ENCODE measurements around the gene ASCL4.
"Not testable (repeated sequence)": the region's sequence is repeated elsewhere in the genome, so short reads cannot be mapped to it uniquely, and the experiment has no call there.

Gene ASCL4, protein sequence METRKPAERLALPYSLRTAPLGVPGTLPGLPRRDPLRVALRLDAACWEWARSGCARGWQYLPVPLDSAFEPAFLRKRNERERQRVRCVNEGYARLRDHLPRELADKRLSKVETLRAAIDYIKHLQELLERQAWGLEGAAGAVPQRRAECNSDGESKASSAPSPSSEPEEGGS

DNA sequence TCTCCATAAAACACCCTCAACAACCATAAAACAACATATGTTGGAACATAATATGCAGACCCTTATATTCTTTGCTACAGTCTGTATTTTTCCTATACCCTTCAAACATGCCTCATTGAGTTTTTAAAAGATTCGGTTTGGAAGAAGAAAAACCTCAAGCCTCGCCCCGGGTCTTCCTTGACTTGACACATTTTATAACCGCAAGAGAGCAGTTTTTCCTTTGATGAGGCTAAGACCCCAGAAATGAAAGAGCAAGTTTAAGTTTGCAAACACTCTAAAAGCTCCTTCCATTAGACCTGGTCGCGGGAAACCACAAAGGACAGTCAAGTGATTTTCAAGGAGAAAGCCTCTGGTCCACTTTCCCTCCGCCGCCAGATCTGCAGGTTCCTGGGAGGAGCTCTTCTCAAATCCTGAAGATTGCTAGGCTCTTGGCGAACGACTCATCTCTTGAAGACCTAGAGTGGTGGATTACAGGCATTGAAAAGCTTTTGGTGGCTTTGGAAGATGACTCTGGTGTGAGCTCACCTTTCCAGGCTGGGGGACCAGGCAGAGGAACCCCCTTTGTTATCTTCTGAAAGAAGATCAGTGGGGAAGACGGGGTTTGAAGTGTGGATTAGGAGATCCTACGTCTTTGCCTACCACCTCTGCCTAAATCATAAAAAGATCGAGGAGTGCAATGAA lies at the start of gene ASCL4:
Gene ASCL4 (plus strand): TSS at position 356 of the 681 bp plus-strand sequence. CDS start 515 bp downstream, outside the sequence.
- DNase-seq = no peak

DNA sequence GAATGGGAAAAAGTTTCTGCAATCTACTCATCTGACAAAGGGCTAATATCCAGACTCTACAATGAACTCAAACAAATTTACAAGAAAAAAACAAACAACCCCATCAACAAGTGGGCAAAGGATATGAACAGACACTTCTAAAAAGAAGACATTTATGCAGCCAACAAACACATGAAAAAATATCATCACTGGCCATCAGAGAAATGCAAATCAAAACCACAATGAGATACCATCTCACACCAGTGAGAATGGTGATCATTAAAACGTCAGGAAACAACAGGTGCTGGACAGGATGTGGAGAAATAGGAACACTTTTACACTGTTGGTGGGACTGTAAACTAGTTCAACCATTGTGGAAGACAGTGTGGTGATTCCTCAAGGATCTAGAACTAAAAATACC lies 47.2 kb upstream of the ASCL4 start:
- DNase-seq = not testable (repeated sequence)

DNA sequence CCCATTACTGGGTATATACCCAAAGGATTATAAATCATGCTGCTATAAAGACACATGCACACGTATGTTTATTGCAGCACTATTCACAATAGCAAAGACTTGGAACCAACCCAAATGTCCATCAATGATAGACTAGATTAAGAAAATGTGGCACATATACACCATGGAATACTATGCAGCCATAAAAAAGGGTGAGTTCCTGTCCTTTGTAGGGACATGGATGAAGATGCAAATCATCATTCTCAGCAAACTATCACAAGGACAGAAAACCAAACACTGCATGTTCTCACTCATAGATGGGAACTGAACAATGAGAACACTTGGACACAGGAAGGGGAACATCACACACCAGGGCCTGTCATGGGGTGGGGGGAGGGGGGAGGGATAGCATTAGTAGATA lies 46.8 kb upstream of the ASCL4 start:
- not testable (repeated sequence) for DNase-seq

DNA sequence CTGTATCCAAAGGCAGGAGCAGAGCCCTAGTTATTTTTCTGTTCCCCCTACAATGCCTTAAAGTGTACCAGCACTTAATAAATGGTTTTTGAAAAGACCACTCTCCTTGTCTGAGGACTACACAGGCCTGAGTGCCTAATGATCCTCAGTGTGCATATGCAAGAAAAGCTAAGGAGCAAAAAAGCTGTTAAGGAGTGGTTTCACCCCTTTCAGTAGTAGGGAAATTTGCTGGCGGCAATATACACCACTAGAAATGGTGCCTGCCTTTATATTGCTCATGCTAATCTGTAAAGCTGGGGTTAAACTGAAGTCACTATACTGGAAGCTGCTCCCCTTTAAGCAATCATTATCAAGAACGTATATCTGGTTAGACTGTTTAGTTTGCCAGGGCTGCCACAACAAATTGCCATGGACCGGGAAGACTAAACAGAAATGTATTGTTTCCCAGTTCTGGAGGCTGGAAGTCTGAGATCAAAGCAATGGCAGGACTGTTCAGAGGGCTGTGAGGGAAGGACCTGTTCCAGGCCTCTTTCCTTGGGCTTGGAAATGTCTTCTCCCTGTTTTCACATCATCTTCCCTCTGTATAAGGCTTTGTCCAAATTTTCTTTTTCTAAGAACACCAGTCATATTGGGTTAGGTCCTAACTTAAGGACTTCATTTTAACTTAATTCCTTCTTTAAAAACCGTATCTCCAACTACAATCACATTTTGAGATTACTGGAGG lies 43.7 kb upstream of the ASCL4 start:
- no peak for DNase-seq

DNA sequence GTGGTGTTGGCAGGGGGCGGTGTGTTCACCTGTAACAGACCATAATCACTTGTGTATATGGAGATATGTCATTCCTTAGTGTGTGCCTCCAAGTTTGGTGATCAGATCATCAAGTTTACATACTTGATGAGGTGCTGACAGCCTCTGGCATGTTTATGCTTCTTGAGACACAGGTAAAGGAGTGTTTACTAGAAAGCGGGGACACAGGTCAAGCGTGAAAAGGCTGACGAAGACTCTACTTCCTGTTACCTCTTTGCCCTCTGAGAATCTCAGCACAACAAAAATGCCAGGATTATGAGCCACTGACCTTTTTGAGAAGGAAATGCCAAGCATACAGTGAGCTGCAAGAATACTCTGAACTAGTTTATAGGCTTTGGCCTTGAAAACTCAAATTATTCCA lies 43.1 kb upstream of the ASCL4 start:
- no peak for DNase-seq

DNA sequence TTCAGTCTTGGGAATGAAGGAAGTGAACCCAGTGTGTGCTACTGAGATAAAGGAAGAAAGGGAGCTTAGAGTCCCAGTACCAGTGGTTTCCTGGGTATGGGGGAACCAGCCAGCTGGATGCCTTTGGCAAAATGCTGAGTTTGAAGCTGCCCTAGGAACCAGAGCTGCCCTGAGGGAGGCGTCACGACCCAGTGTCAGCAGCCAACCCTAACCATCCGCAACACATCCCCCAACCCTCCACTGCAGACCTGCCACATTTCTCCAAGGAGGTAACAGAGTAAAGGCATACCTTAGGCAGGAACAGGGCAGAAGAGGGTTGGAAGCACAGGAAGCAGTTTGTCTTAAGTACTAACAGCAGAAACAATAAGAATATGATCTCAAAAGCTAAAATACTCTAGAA lies 42.1 kb upstream of the ASCL4 start:
- no peak for DNase-seq

DNA sequence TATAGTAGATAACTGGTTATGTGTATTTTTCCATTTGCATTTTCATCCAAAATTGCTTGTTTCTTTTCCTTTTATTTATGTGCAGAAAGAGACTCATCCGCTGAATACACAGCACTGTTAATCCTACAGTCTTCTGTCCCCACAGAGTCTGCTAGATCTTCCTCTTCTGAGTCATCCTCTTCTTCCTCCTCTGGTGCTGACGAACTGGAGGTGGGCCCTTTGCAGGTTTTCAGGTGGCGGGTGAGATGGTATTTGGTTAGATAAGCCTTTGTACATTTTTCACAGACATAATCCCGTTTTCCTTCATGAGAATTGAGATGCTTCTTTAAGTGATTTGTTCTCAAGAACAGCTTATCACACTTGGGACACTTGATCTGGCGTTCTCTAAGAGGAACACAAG lies 40.4 kb upstream of the ASCL4 start:
- no peak for DNase-seq

DNA sequence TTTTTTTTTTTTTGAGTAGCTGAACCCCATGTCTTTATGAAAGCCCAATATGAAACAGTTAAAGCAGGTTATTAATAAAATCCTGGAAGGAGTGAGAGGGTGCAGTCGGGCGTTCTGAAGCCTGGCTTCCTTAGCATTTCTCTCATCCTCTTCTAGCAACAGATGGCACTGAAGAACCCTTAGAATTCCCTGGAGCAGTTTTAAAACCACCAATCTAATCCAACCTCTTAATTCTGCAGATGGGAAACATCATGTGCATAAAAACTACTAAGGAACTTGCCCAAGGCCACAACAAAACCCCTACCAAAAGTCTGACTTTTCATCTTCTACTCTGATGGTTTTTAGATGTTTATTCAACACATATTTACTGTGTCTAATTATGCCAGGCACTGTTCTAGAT lies 38.7 kb upstream of the ASCL4 start:
- no peak for DNase-seq

DNA sequence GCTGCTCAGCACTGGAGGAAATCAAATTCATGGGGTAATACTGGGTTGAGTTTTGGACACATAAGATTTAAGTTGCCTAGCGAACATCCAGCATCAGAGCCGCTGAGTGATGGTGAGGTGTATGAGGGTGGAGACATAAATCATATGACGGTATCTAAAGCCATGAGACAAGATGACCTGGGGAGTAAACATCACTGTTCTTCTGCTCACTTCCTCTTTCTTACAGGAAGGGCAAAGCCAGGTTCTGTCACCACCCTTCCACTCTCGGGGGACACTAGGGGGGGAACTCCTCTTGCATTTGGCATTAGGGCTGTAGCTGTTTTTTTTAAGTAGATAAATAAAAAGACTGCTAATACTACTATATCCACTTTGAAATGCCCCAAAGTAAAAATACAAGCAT lies 37.6 kb upstream of the ASCL4 start:
- no peak for DNase-seq

DNA sequence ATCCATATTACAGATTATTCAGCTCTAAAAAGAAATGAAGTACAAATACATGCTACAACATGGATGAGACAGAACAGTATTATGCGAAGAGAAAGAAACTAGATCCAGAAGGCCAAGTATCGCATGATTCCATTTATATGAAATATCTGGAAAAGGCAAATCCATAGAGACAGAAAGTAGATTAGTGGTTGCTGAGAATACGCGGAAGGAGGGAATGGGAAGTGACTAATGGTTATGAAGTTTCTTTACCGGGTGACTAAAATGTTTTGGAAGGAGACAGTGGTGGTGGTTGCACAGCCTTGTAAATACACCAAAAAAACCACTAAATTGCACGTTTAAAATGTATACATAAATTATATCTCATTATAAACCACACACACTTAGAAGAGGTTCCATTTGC lies 26.0 kb upstream of the ASCL4 start:
- DNase-seq = peak; percentile 79

DNA sequence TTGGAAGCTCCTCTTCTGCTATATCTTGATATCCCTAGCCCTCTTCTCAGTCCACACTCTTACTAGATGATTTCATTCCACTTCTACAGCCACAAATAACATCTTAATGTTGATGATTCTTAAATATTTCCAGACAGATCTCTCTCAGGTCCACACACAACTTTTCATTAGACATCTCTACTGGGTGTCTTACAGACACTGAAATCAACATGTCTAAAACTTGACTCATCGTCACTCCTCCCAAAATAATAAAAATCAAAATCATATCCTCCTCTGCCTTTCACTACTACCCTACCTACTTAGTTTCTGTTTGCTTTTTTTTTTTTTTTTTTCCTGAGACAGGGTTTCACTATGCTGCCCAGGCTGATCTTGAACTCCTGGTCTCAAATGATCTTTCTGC lies 25.4 kb upstream of the ASCL4 start:
- DNase-seq = peak; percentile 66

DNA sequence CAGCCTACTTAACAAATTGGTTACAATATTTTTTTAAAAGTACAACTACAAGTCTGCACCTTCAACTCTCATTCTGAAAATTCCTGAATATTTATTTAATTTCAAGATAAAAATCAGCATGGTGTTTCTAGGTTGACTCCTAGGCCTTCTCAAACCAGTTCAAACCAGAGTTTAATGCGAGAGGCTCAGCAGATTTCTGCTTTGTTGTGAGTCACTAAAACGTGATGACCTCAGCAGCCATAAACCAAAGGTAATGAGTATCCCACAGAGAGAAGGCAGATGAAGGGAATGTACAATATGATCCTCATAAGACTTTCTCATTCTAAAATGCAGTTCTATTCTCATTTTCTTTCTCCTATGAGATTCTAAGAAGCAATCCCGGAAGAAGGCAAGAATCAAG lies 15.1 kb upstream of the ASCL4 start:
- DNase-seq = peak; percentile 86

DNA sequence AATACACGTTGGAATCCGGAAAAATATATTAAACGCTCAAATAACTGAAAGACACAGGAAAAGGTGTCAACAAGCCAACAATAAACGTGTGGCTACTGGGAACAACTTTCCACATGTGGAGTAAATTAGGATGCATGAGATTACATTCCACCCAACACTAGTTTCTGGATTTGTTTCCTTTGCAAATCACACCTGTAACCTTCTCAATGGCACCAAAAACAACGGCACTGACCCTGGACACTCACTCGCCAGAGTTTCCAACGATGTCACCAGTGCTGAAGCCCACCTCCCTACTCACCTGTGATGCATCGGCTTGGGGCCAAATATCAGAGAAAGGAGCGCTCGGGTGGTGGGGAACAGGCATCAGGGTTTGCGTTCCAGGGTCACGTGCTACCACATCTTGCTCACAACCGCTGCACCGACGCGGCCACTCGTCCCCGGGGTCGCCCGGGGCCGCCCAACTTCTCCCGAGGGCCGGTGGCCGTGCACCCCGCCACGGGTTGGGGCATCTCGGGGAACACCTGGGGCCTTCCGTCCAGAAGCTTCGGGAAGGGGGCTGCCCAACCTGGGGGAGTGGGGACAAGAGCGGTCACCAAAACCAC lies 14.2 kb upstream of the ASCL4 start:
- DNase-seq = peak; percentile 20

DNA sequence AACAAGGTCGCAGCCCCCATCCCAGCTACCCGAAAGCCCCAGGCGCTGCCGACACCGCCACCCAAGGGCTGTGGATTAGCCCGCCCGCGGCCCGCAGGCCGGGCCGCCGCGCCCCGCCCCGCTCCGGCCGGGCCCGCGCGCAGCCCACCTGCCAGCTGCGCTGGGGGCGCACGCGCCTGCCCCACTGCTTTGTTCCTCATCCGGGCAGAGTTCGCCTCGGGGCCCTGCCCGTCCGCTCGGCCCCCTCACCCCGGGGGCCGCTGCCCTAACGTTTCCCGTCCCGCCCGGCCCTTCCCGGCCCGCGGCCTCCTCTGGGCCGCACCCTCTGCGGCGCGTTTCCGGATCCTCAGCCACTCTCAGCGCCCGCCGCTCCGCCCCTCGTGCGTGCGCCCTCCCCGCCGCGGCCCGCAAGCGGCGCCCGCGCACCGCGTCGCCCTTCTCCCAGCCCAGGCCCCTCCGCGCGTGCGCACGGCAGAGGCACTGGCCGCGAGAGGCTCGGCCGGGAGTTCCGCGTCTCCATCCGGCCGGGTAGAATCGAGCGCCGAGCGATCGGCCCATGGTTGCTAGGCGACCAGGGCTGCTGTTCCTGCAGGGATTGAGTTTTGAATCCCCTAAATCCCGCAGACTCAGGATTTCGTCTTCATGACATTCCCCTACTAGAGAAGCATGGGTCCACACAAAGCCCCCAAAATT lies 13.5 kb upstream of the ASCL4 start, which contains the start of gene PRDM4:
Gene PRDM4 (minus strand): TSS at position 329 of the 693 bp plus-strand sequence. CDS start 622 bp downstream, outside the sequence.
- DNase-seq = peak; percentile 94

DNA sequence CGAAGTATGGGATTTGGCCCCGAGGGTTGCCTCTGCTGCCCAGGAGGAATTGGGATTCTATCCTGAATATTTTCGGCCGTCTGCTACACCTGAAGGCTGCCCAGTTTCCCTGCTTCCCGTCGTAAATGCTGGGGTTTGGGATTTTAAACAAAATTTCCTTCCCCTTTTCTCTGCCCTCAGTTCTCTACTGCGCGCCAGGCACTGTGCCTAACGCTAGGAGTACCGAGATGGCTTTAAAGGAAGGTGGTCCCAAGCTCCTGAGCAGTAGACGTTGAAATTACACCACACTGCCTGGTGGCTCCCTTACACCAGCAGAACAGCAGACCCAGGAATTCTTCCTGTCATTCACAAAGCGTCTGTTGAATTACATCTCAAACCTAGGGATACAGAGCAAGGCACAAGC lies 13.0 kb upstream of the ASCL4 start:
- DNase-seq = peak; percentile 6

DNA sequence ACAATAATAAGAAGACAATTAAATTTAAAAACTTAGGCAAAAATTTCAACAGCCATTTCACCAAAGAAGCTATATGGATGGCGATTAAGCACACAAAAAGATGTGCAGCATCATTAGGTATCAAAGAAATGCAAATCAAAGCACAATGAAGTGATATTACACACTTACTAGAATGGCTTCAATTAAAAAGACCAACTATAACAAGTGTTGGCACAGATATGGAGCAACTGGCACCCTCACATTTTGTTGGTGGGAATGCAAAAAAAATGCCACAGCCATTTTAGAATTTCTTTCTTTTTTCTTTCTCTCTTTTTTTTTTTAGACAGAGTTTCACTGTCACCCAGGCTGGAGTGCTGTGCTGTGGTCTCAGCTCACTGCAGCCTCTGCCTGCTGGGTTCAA lies 11.6 kb upstream of the ASCL4 start:
- no peak for DNase-seq

DNA sequence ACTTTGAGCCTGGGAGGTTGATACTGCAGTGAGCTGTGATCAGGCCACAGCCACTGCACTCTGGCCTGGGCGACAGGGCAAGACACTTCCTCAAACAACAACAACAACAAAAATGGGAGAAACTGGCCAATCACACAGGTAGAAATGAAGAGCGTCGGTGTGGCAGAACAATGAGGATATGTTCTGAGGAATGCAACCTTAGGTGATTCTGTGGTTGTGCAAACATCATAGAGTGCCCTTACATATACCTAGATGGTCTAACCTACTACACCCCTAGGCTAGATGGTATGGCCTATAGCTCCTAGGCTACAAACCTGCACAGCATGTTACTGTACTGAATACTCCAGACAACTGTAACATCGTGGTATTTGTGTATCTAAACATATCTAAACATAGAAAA lies 9.9 kb upstream of the ASCL4 start:
- no peak for DNase-seq

DNA sequence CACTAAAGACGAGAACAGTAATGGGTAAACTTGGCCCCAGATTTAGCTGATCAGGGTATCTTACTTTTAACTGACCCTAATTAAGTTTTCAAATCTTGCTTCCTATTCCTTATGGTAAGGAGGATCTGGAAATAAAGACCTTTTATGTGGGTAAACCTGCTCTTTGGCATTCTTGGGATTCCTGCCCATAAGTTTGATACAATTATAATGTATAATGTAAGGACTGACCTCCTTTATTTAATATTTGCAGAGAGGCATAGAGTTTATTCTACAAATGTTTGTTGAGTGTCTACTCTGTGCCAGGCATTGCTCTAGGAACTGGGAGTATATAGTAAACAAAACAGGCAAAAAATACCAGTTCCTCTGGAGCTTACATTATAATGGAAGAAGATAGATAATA lies 9.2 kb upstream of the ASCL4 start:
- no peak for DNase-seq

DNA sequence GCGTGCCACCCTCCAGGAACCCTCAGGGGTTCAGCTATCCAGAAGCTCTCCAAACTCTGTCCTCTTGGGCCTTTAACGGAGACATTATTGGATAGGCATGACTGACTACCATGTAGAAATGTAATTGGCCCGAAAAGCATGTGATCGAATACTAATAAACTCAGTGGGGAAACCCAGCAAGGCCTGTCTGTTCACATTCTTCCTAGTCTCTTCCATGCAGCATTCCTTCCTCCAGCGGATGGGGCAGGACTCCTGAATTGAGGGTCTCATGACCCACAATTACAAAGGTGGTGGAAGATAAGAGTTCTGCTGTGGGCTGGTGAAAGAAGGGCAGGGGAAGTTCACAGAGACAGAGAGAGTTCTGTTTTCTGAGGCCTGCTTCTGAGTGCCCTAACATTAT lies 7.0 kb upstream of the ASCL4 start:
- no peak for DNase-seq

DNA sequence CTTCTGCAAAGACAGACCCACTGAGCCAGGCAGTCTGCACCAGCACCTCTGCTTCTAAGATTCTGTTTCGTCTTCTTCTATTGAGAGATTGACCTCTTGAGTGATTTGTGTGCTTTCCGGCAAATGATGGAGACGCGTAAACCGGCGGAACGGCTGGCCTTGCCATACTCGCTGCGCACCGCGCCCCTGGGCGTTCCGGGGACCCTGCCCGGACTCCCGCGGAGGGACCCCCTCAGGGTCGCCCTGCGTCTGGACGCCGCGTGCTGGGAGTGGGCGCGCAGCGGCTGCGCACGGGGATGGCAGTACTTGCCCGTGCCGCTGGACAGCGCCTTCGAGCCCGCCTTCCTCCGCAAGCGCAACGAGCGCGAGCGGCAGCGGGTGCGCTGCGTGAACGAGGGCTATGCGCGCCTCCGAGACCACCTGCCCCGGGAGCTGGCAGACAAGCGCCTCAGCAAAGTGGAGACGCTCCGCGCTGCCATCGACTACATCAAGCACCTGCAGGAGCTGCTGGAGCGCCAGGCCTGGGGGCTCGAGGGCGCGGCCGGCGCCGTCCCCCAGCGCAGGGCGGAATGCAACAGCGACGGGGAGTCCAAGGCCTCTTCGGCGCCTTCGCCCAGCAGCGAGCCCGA lies 703 bp downstream of the ASCL4 start:
- DNase-seq = no peak

DNA sequence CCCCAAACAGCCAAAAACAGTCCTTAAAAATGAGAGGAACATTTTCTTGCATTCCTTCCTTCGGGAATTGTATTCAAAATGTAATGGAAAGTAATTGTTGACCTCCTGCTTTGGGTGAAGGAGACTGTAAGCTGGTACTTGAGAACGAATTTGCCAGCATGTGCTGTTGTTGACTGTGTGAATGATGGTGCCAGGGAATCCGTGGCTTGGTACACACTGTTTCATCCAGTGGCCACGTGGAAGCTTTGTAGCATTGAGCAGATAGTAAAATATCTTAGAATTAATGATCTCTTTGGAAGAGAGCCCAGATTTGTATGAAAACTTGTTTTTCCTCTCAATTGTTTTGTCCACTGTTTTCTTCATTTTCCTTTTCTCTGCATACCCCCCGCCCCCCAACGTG lies 1.7 kb downstream of the ASCL4 start:
- no peak for DNase-seq

DNA sequence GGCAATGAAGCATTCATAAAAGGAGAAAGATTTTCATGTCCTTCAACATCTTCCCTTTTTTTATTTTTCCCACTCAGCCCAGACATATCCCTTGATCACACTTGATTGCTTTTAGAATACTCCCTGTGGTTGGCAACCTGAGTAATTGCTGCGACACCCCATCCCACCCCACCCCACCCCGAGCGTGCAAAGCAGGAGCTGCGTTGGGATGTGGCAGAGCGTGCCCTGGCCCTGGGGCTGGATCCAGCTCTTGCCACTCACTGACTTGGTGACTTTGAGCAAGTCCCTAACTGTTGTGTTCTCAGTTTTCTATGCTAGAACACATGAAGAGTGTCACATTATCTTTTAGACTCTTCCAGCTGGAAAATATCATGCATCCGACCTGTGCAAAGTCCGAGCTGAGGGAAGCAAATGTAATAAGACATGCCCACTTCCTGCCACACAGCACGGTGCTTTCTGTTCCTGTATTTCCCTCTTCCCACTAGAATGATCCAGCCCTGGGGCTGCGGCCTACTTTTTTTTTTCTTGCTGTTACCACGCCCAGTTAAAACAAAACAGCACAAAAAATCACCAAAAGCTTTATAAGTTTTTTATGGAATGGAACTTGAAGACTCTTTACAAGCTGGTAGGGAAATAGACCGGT lies 4.0 kb downstream of the ASCL4 start:
- no peak for DNase-seq
